Measurements from ENCODE around the gene NUBP2.

DNA sequence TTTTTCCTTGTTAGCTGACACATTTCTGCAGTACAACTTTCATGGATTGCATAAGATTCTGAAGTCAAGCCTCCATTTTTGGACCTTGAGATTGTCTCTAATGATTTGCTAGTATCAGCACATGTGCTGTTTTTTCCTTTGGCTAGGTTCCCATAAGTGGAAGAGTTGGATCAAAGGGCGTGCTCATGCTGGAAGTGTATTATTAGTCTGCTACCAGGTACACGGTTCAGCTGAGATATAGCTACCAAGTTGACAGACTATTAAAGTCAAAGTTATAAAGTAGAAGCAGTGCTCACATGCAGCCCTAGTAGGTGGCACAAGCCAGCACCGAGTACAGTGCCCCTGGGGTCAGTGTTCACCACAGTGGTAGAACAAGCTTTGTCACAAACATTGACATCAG is 47.5 kb downstream of the NUBP2 start:
- TF ChIP-seq, protein P1, sequence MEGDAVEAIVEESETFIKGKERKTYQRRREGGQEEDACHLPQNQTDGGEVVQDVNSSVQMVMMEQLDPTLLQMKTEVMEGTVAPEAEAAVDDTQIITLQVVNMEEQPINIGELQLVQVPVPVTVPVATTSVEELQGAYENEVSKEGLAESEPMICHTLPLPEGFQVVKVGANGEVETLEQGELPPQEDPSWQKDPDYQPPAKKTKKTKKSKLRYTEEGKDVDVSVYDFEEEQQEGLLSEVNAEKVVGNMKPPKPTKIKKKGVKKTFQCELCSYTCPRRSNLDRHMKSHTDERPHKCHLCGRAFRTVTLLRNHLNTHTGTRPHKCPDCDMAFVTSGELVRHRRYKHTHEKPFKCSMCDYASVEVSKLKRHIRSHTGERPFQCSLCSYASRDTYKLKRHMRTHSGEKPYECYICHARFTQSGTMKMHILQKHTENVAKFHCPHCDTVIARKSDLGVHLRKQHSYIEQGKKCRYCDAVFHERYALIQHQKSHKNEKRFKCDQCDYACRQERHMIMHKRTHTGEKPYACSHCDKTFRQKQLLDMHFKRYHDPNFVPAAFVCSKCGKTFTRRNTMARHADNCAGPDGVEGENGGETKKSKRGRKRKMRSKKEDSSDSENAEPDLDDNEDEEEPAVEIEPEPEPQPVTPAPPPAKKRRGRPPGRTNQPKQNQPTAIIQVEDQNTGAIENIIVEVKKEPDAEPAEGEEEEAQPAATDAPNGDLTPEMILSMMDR (conservative IDR thresholded peaks at IDR 0.05): no peak
- TF ChIP-seq ZFX (IDR thresholded peaks at IDR 0.05): no peak
